SK-N-MC (cell line): ENCODE measurements around the gene STX1A.
"Not testable (repeated sequence)": the region's sequence is repeated elsewhere in the genome, so short reads cannot be mapped to it uniquely, and the experiment has no call there.

Experiments used
- DNase-seq: peaks from one replicate; pipeline ENCODE4 v3.0.0-alpha.2; 2011; ENCODE audit warnings: low read depth, low spot score
- H3K27ac ChIP-seq: fragments of 200-600 bp; sonication (generic); 2 replicates; pipeline ENCODE4 v1.5.1; 2016; ENCODE audit warnings: mixed run types
- H3K36me3 ChIP-seq: fragments of 200-600 bp; sonication (generic); 2 replicates; pipeline ENCODE4 v1.6.1; 2017; ENCODE audit warnings: antibody characterized with exemption, low read length, mixed read lengths; ENCODE audit not compliant: insufficient read depth
- H3K4me3 ChIP-seq: fragments of 200-600 bp; sonication (generic); 2 replicates; pipeline ENCODE4 v1.5.1; 2016
- H3K9ac ChIP-seq: fragments of 200-600 bp; sonication (generic); 2 replicates; pipeline ENCODE4 v1.8.0; 2017; ENCODE audit warnings: mixed run types, mixed read lengths; ENCODE audit not compliant: insufficient read length
- H3K9me3 ChIP-seq: fragments of 200-600 bp; sonication (generic); 2 replicates; pipeline ENCODE4 v1.6.1; 2017; ENCODE audit warnings: low read depth, mild to moderate bottlenecking, antibody characterized with exemption, low read length, moderate library complexity, mixed read lengths
- EZH2 ChIP-seq: fragments of 200-600 bp; sonication (generic); IDR thresholded peaks from one replicate; pipeline ENCODE4 v1.6.1; 2017; ENCODE audit warnings: antibody characterized with exemption
- FOXP2 ChIP-seq: optimal IDR thresholded peaks from 2 replicates; pipeline ENCODE3; 2011; ENCODE audit warnings: mild to moderate bottlenecking, moderate library complexity; ENCODE audit not compliant: insufficient read depth; ENCODE audit errors: extremely low read length, control extremely low read depth
- POLR2AphosphoS5 ChIP-seq: IDR thresholded peaks from 2 replicates; pipeline ENCODE4 v1.6.1; 2012; ENCODE audit warnings: mild to moderate bottlenecking, low read depth, low read length, borderline replicate concordance

Gene STX1A

GRCh38 chr7:73683056-73683787 is 36.2 kb downstream of the STX1A start, which contains the start of the genes BUD23 and DNAJC30:
Gene BUD23 (plus strand): TSS chr7:73683597. CDS start chr7:73683626, 29 bp downstream.
Gene DNAJC30 (minus strand): TSS chr7:73683453. CDS start chr7:73683423, 30 bp downstream.
- peak; percentile 92 for TF ChIP-seq POLR2AphosphoS5
- no peak for TF ChIP-seq EZH2
- Histone ChIP-seq H3K9ac (peak within 1 kb of the TSS; percentile 91), H3K9me3 (no peaks in the 10 kb centered on the region), H3K4me3 (peak within 1 kb of the TSS; percentile 98), H3K27ac (peak within 1 kb of the TSS; percentile 70), H3K36me3 (peaks cover 22% of the 10 kb centered on the region)
- DNase-seq, result peak; percentile 61

- no peaks in the 10 kb centered on the region for H3K9me3 ChIP-seq
- no peak for TF ChIP-seq FOXP2
- TF ChIP-seq POLR2AphosphoS5, result no peak
- no peak for TF ChIP-seq EZH2
- H3K36me3 ChIP-seq, result peaks cover 19% of the 10 kb centered on the region
- peak overlapping the region; percentile 91 for H3K9ac ChIP-seq
- no peak for DNase-seq
- H3K27ac ChIP-seq, result peak overlapping the region; percentile 70
- peak overlapping the region; percentile 98 for H3K4me3 ChIP-seq
Measured at GRCh38 chr7:73682745-73683055, 36.8 kb downstream of the STX1A start.

- Histone ChIP-seq H3K36me3 (peaks cover 4% of the 10 kb centered on the region), H3K27ac (no peak overlapping the region), H3K9me3 (no peaks in the 10 kb centered on the region), H3K4me3 (peak overlapping the region; percentile 98; the same call in 1 of the 2 replicates), H3K9ac (no peak overlapping the region)
- DNase-seq, result no peak
- TF ChIP-seq FOXP2 (no peak), EZH2 (no peak), POLR2AphosphoS5 (no peak)
Measured at GRCh38 chr7:73681031-73681430, 38.4 kb downstream of the STX1A start.

GRCh38 chr7:73680501-73680900 is 39.0 kb downstream of the STX1A start:
- no peak for TF ChIP-seq FOXP2
- TF ChIP-seq POLR2AphosphoS5, result no peak
- no peak for TF ChIP-seq EZH2
- Histone ChIP-seq H3K4me3 (no peak overlapping the region), H3K9ac (peak overlapping the region; percentile 45), H3K9me3 (no peaks in the 10 kb centered on the region), H3K36me3 (peaks cover 4% of the 10 kb centered on the region), H3K27ac (0 out of 2 replicates have a peak overlapping the region, but pooled peaks have one; percentile 31)
- no peak for DNase-seq

- Histone ChIP-seq H3K9ac (no peak overlapping the region), H3K36me3 (no peaks in the 10 kb centered on the region; the same call in 1 of the 2 replicates), H3K9me3 (no peaks in the 10 kb centered on the region), H3K27ac (peak overlapping the region; percentile 57), H3K4me3 (no peak overlapping the region)
- DNase-seq, result no peak
- TF ChIP-seq POLR2AphosphoS5 (no peak), EZH2 (no peak), FOXP2 (no peak)
Measured at GRCh38 chr7:73679709-73680108, 39.8 kb downstream of the STX1A start.

GRCh38 chr7:73678862-73679261 is 40.6 kb downstream of the STX1A start:
- Histone ChIP-seq H3K9ac (no peak overlapping the region), H3K9me3 (no peaks in the 10 kb centered on the region), H3K36me3 (no peaks in the 10 kb centered on the region; the same call in 1 of the 2 replicates), H3K4me3 (no peak overlapping the region), H3K27ac (no peak overlapping the region)
- no peak for TF ChIP-seq EZH2
- no peak for TF ChIP-seq POLR2AphosphoS5
- TF ChIP-seq FOXP2, result no peak
- no peak for DNase-seq

- H3K4me3 ChIP-seq, H3K9me3 ChIP-seq, H3K27ac ChIP-seq, H3K9ac ChIP-seq, DNase-seq, H3K36me3 ChIP-seq: not testable (repeated sequence)
Measured at GRCh38 chr7:73676062-73676461, 43.4 kb downstream of the STX1A start.

- H3K9ac ChIP-seq, result no peak overlapping the region
- no peak overlapping the region for H3K4me3 ChIP-seq
- H3K27ac ChIP-seq, result 0 out of 2 replicates have a peak overlapping the region, but pooled peaks have one; percentile 5
- no peak for DNase-seq
- TF ChIP-seq EZH2 (no peak), POLR2AphosphoS5 (no peak), FOXP2 (no peak)
- H3K36me3 ChIP-seq, result no peaks in the 10 kb centered on the region; the same call in 1 of the 2 replicates
- H3K9me3 ChIP-seq, result no peaks in the 10 kb centered on the region
Measured at GRCh38 chr7:73674468-73675124, 44.9 kb downstream of the STX1A start.

GRCh38 chr7:73671857-73672445 is 47.5 kb downstream of the STX1A start:
- Histone ChIP-seq H3K27ac (no peak overlapping the region), H3K36me3 (no peaks in the 10 kb centered on the region; the same call in 1 of the 2 replicates), H3K4me3 (no peak overlapping the region), H3K9ac (no peak overlapping the region), H3K9me3 (no peaks in the 10 kb centered on the region)
- no peak for DNase-seq
- no peak for TF ChIP-seq EZH2
- no peak for TF ChIP-seq POLR2AphosphoS5
- TF ChIP-seq FOXP2, result no peak
